ENCODE data around the gene C9orf85.

- TF ChIP-seq POLR2A (IDR thresholded peaks at IDR 0.05; ENCODE audit: low read depth, low read length) (no peak), CTCF (conservative IDR thresholded peaks at IDR 0.05; ENCODE audit: low read depth, low read length) (no peak), CEBPB (IDR thresholded peaks at IDR 0.05; ENCODE audit: low read depth, low read length) (no peak), USF2 (IDR thresholded peaks at IDR 0.05; ENCODE audit: low read depth, low read length) (no peak), FOS (IDR thresholded peaks at IDR 0.05; ENCODE audit: low read depth, low read length) (no peak), RFX5 (IDR thresholded peaks at IDR 0.05; ENCODE audit: low read depth, low read length) (no peak), SMC3 (IDR thresholded peaks at IDR 0.05; ENCODE audit: low read depth, low read length) (no peak), CHD1 (IDR thresholded peaks at IDR 0.05; ENCODE audit: low read depth, low read length) (no peak), RAD21 (IDR thresholded peaks at IDR 0.05; ENCODE audit: low read length) (no peak)
Observed at GRCh38 chr9:71984831-71985281, 73.4 kb downstream of the C9orf85 start.
